ENCODE data around the gene PRRT1.

PRRT1 gene

DNA sequence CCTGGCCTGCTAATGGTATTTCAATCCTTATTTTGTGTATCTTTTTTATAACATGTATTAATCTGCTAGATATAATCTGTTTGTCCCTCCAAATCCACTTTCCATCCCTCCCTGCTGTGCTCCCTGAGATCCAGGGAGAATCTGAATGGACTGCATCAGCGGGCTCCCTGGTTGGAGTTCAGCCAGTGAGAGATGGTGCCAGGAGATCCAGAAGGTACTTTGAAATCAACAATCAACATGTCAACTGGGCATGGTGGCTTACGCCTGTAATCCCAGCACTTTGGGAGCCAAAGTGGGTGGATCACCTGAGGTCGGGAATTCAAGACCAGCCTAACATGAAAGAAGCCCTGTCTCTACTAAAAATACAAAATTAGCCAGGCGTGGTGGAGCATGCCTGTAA lies 28.1 kb downstream of the PRRT1 start:
- TF ChIP-seq, protein P1, sequence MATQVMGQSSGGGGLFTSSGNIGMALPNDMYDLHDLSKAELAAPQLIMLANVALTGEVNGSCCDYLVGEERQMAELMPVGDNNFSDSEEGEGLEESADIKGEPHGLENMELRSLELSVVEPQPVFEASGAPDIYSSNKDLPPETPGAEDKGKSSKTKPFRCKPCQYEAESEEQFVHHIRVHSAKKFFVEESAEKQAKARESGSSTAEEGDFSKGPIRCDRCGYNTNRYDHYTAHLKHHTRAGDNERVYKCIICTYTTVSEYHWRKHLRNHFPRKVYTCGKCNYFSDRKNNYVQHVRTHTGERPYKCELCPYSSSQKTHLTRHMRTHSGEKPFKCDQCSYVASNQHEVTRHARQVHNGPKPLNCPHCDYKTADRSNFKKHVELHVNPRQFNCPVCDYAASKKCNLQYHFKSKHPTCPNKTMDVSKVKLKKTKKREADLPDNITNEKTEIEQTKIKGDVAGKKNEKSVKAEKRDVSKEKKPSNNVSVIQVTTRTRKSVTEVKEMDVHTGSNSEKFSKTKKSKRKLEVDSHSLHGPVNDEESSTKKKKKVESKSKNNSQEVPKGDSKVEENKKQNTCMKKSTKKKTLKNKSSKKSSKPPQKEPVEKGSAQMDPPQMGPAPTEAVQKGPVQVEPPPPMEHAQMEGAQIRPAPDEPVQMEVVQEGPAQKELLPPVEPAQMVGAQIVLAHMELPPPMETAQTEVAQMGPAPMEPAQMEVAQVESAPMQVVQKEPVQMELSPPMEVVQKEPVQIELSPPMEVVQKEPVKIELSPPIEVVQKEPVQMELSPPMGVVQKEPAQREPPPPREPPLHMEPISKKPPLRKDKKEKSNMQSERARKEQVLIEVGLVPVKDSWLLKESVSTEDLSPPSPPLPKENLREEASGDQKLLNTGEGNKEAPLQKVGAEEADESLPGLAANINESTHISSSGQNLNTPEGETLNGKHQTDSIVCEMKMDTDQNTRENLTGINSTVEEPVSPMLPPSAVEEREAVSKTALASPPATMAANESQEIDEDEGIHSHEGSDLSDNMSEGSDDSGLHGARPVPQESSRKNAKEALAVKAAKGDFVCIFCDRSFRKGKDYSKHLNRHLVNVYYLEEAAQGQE (IDR thresholded peaks at IDR 0.05; ENCODE audit: low read depth), result no peak
- TF ChIP-seq CREB1 (IDR thresholded peaks at IDR 0.05; ENCODE audit: low read depth) (no peak), YY1 (IDR thresholded peaks at IDR 0.05; ENCODE audit: low read depth) (no peak), EGR1 (IDR thresholded peaks at IDR 0.05) (no peak), TEAD4 (IDR thresholded peaks at IDR 0.05) (no peak)

DNA sequence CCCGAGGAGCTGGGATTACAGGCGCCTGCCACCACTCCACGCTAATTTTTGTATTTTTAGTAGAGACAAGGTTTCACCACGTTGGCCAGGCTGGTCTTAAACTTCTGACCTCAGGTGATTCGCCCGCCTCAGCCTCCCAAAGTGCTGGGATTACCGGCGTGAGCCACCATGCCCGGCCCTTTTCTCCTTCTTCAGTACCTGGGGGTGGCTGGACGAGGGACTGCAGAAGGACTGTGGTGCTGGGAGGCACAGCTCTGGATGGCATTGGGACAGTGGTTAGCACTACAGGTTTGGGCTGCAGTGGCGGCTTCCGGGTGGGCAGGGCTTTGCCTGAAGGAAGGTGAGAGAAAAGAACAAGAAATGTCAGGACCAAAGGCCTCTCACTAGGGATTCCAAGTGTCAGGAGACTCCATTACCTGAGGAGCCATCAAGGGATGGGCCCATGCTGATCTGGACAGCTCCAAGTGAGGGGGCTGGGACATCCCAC lies 31.1 kb downstream of the PRRT1 start:
- TF ChIP-seq YY1 (IDR thresholded peaks at IDR 0.05; ENCODE audit: low read depth) (no peak), TEAD4 (IDR thresholded peaks at IDR 0.05) (no peak), EGR1 (IDR thresholded peaks at IDR 0.05) (no peak)
- TF ChIP-seq, protein P1 (IDR thresholded peaks at IDR 0.05; ENCODE audit: low read depth), result no peak
- TF ChIP-seq, protein P2, sequence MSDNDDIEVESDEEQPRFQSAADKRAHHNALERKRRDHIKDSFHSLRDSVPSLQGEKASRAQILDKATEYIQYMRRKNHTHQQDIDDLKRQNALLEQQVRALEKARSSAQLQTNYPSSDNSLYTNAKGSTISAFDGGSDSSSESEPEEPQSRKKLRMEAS (IDR thresholded peaks at IDR 0.05), result no peak

DNA sequence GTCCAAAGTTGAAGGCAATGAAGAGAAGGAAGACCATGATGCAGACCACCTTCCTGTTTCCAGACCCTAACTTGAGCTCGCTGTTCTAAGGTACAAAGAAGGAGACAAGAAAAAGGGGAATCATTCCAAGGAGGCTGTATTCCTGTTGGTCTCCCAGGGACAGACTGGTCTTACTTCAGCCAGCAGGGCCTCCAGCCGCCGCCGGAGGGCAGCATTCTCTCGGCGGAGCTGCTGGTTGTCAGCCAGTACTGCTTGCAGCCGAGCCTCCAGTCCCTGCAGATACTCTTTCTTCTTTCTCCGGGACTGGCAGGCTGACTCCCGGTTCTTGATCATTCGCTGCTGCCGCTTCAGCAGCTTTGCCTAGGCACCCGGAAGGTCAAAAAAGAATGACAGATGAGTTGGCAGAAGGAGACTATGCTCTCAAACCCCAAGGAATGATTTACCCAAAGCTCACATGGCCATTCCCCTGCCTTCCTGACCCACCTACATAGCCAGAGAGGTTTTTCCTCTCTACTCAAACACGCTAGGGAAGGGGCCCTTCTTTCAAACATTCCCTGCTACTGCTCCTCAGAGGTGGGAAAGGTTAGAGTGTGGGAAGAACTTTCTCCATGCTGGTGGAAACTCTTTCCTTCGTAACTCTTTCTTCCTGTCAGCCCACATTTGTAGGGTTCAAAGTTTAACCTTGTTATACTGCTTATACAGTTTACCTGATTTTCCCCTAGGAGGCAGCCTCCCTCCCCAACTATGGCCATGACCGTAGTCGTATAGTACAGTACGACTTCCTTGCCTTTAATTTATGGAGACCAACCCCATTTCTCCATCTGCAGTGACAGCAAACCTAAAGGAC lies 32.7 kb downstream of the PRRT1 start:
- no peak for TF ChIP-seq TEAD4 (IDR thresholded peaks at IDR 0.05)
- TF ChIP-seq TCF12 (IDR thresholded peaks at IDR 0.05; ENCODE audit: low read depth), result no peak
- TF ChIP-seq FOXM1 (IDR thresholded peaks at IDR 0.05; ENCODE audit: borderline replicate concordance, low read depth), result no peak
- TF ChIP-seq CEBPB (IDR thresholded peaks at IDR 0.05), result no peak
- TF ChIP-seq, protein P2 (IDR thresholded peaks at IDR 0.05), result no peak
- TF ChIP-seq, protein P1 (IDR thresholded peaks at IDR 0.05; ENCODE audit: low read depth), result no peak
- peak; percentile 87 for TF ChIP-seq RAD21 (IDR thresholded peaks at IDR 0.05; ENCODE audit: low read depth)
- TF ChIP-seq ZBTB7A (IDR thresholded peaks at IDR 0.05; ENCODE audit: low read depth), result no peak
- TF ChIP-seq, protein P3, sequence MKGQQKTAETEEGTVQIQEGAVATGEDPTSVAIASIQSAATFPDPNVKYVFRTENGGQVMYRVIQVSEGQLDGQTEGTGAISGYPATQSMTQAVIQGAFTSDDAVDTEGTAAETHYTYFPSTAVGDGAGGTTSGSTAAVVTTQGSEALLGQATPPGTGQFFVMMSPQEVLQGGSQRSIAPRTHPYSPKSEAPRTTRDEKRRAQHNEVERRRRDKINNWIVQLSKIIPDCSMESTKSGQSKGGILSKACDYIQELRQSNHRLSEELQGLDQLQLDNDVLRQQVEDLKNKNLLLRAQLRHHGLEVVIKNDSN (IDR thresholded peaks at IDR 0.05), result no peak

DNA sequence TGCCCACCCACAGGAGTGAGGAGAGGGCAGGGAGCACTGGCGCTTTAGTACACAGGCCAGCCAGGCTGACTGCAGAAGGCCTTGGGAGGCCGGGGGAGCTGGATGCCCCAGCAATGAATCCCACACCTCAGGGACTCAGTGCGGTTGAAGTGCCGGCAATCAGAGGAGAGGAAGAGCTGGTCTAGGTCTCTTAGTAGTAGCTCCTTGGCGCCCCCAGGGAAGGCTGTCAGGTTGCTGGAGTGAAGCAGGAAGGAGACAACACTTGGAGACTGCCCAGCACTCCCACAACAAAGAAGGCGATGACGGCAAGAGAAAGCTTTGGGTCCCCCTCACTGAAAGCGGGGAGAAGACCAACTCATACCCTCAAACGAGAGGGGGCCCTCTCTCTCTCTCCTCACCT lies 34.3 kb downstream of the PRRT1 start:
- TF ChIP-seq FOXM1 (IDR thresholded peaks at IDR 0.05; ENCODE audit: borderline replicate concordance, low read depth) (no peak), RAD21 (IDR thresholded peaks at IDR 0.05; ENCODE audit: low read depth) (no peak), NFIC (IDR thresholded peaks at IDR 0.05) (no peak), TCF12 (IDR thresholded peaks at IDR 0.05; ENCODE audit: low read depth) (no peak), CREB1 (IDR thresholded peaks at IDR 0.05; ENCODE audit: low read depth) (no peak), TEAD4 (IDR thresholded peaks at IDR 0.05) (no peak), EGR1 (IDR thresholded peaks at IDR 0.05) (no peak), CEBPB (IDR thresholded peaks at IDR 0.05) (no peak), EP300 (IDR thresholded peaks at IDR 0.05; ENCODE audit: borderline replicate concordance) (no peak), TAF1 (IDR thresholded peaks at IDR 0.05; ENCODE audit: low read depth) (no peak), YY1 (IDR thresholded peaks at IDR 0.05; ENCODE audit: low read depth) (no peak), ZBTB7A (IDR thresholded peaks at IDR 0.05; ENCODE audit: low read depth) (no peak)
- TF ChIP-seq, protein P3 (IDR thresholded peaks at IDR 0.05), result no peak
- TF ChIP-seq, protein P1 (IDR thresholded peaks at IDR 0.05; ENCODE audit: low read depth), result no peak
- TF ChIP-seq, protein P2 (IDR thresholded peaks at IDR 0.05), result no peak
